SK-N-SH treated with all-trans-retinoic acid at 6 μM for 48 hours (cell line): ENCODE data around the gene SNRPD3.

Experiments used
- ZFP30 ChIP-seq: fragments of 450-650 bp; formaldehyde crosslinking; IDR thresholded peaks from 2 replicates; pipeline ENCODE4 v1.5.0; 2022; ENCODE audit warnings: mild to moderate bottlenecking, moderate library complexity
- ZNF8 ChIP-seq: fragments of 450-650 bp; formaldehyde crosslinking; IDR thresholded peaks from 2 replicates; pipeline ENCODE4 v1.5.0; 2020; ENCODE audit warnings: mild to moderate bottlenecking, moderate library complexity
- TF ChIP-seq, protein P1 (sequence below): fragments of 250-450 bp; sonication (Bioruptor Pico); IDR thresholded peaks from 2 replicates; pipeline ENCODE4 v1.5.1; 2020; ENCODE audit warnings: low read depth, mild to moderate bottlenecking, moderate library complexity

DNA sequence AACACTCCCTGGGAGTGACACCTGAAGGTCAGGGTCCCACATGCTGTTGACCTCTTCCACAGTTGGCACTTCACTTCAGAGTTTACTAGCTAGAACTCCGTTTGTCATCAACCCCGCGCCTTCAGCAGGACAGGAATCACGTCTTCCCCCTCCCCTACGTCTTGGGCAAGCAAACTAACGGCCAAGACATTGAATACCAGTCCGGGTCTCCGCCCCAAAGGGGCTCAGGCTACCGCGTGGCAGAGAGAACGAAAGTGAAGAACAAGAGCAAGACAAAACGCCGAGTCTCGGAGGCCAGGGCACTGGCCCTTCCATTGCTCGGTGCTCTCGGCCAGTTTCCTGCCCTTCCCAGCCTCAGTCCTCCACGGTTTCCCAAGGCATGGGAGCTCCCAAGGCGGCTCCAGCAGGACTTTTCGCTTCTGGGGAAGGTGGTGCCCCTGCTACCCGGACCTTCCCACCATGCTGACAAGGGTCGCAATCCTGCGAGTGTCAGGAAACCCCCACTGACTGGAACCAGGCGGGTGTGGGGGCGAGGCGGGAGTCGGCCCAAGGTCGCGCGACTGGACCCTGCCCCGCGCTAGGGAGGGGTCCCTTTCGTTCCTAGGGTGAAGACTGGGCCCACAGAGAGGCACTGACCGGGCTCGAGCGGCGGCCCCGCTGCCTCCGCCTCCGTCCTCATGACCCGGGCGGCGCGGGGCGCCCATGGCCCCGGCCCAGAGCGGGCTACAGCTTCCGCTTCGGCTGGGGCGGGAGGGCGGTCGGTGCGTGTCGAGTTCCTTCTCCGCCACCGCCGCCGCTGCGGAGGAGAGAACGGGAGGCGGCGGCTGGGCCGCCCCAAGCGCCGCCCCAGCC lies 1.3 kb upstream of the SNRPD3 start, which contains the start of gene GUCD1:
- no peak for TF ChIP-seq ZFP30 (CRISPR knock-in tag)
- no peak for TF ChIP-seq ZNF8 (CRISPR knock-in tag)
- TF ChIP-seq, protein P1, sequence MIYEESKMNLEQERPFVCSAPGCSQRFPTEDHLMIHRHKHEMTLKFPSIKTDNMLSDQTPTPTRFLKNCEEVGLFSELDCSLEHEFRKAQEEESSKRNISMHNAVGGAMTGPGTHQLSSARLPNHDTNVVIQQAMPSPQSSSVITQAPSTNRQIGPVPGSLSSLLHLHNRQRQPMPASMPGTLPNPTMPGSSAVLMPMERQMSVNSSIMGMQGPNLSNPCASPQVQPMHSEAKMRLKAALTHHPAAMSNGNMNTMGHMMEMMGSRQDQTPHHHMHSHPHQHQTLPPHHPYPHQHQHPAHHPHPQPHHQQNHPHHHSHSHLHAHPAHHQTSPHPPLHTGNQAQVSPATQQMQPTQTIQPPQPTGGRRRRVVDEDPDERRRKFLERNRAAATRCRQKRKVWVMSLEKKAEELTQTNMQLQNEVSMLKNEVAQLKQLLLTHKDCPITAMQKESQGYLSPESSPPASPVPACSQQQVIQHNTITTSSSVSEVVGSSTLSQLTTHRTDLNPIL, result no peak
